ENCODE measurements around the gene LRP11. TPM values are rescaled to one million over a fixed set of nuclear protein-coding genes. Genes with fewer than 3 reads are reported as not detected.

Gene LRP11
- total and polyA plus RNA-seq, 8 donors: 5.4 to 22.2 (median 15.2) TPM

DNA sequence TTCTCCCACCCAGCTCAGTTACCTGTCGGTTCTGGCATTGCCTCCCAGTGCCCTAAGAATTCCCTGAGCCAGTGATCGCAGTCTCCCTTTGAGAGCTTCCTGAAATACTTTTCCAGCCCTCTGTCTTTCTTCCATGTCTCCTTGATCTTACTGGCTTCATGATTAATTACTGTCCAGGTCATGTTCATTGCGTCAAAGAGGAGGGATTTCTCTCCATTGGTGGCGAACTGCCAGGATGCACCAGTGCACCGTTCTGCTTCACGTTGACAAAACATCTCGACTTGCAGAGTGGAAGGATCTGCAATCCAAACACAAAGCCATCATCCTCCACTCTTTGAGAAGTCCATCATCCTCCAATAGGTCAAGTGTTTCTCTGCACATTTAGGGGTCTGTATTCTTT lies 25.2 kb upstream of the LRP11 start:
- no peak overlapping the region for H3K27ac ChIP-seq
- no peaks in the 10 kb centered on the region for H3K9me3 ChIP-seq
- no peaks in the 10 kb centered on the region for H3K4me1 ChIP-seq
- TF ChIP-seq, protein P1, sequence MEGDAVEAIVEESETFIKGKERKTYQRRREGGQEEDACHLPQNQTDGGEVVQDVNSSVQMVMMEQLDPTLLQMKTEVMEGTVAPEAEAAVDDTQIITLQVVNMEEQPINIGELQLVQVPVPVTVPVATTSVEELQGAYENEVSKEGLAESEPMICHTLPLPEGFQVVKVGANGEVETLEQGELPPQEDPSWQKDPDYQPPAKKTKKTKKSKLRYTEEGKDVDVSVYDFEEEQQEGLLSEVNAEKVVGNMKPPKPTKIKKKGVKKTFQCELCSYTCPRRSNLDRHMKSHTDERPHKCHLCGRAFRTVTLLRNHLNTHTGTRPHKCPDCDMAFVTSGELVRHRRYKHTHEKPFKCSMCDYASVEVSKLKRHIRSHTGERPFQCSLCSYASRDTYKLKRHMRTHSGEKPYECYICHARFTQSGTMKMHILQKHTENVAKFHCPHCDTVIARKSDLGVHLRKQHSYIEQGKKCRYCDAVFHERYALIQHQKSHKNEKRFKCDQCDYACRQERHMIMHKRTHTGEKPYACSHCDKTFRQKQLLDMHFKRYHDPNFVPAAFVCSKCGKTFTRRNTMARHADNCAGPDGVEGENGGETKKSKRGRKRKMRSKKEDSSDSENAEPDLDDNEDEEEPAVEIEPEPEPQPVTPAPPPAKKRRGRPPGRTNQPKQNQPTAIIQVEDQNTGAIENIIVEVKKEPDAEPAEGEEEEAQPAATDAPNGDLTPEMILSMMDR (IDR thresholded peaks at IDR 0.05): no peak
- intact Hi-C loops (cut with DNase I): no loop called here
- no peaks in the 10 kb centered on the region for H3K27me3 ChIP-seq
- H3K36me3 ChIP-seq: no peaks in the 10 kb centered on the region
- ATAC-seq: no peak
- no peak for DNase-seq
- H3K4me3 ChIP-seq: no peak overlapping the region
- no peak for FAIRE-seq
- 75 to 76% methylated on average over 7 of the region's 7 CpGs for WGBS, 2 donors

DNA sequence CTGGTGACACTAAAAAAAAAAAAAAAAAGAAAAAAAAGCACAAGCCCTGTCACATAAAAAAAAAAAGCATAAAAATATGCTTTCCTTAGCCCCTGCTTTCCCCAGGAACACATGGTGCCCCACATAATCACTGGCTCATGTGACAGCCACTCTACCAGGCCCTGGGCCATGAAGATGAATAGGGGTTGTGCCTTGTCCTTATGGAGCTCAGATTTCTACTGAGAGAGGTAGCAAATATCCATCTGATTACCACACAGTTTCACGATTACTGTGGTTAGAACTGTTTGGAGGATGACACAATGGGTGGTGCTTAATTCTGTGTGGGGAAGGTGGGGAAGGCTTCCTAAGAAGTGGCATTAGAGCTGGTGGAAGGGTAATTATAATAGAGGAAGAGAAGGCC lies 24.5 kb upstream of the LRP11 start:
- Histone ChIP-seq H3K27ac (no peak overlapping the region), H3K9me3 (no peaks in the 10 kb centered on the region), H3K36me3 (no peaks in the 10 kb centered on the region), H3K4me3 (no peak overlapping the region), H3K4me1 (no peaks in the 10 kb centered on the region), H3K27me3 (no peaks in the 10 kb centered on the region)
- WGBS, 2 donors: 51 to 58% methylated on average over 1 of the region's 1 CpG
- FAIRE-seq (no peak), ATAC-seq (no peak), DNase-seq (no peak)
- TF ChIP-seq, protein P1 (IDR thresholded peaks at IDR 0.05): no peak
- intact Hi-C loops (cut with DNase I): no loop called here

DNA sequence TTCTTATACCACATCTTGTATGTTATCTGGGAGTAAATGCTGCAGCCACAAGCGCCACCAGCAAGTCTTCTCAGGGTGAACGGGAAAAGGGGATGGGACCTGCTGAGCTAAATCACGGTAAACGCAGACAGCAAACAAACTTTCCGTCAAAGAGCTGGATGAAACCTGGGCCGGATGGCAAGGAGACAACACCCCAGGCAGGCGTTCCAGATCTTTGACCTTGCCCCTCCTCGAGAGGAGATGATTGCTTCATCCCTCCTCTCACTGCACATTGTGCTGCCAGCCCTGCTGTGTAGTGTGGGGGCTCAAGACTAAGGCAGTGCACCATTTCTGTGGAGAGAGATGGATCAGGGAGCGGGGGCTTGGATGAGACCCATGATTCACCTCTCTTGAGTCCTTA lies 23.9 kb upstream of the LRP11 start:
- no peaks in the 10 kb centered on the region for H3K36me3 ChIP-seq
- FAIRE-seq (no peak), ATAC-seq (no peak), DNase-seq (no peak)
- no peak overlapping the region for H3K4me3 ChIP-seq
- no peaks in the 10 kb centered on the region for H3K27me3 ChIP-seq
- H3K4me1 ChIP-seq: no peaks in the 10 kb centered on the region
- TF ChIP-seq, protein P1 (IDR thresholded peaks at IDR 0.05): no peak
- intact Hi-C loops (cut with DNase I): no loop called here
- no peaks in the 10 kb centered on the region for H3K9me3 ChIP-seq
- 65 to 78% methylated on average over 9 of the region's 9 CpGs for WGBS, 2 donors
- no peak overlapping the region for H3K27ac ChIP-seq

DNA sequence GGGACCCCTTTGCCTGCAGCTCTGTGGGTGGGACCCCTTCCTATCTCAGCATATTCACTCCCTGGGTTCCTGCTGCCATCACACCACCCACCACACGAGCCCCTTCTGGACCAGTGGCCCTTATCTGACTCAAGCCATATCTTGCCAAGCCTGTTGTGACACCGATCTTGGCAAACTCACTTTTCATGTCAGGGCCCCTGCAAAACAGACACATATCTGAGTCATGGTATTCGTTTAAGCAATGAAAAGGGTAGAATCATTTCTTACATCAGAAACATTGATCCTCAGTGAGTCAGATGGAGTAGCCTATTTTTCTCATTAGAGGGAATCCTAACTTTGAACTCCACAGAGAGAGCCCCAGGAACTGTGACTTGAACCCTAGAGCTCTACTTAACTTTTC lies 23.2 kb upstream of the LRP11 start:
- FAIRE-seq (no peak), DNase-seq (no peak), ATAC-seq (peak in 1 of 4 donors; percentile 31)
- H3K4me3 ChIP-seq: no peak overlapping the region
- no peaks in the 10 kb centered on the region for H3K9me3 ChIP-seq
- TF ChIP-seq, protein P1 (IDR thresholded peaks at IDR 0.05): no peak
- H3K27ac ChIP-seq: no peak overlapping the region
- H3K27me3 ChIP-seq: no peaks in the 10 kb centered on the region
- 66 to 70% methylated on average over 3 of the region's 3 CpGs for WGBS, 2 donors
- intact Hi-C loops (cut with DNase I): no loop called here
- no peaks in the 10 kb centered on the region for H3K36me3 ChIP-seq
- H3K4me1 ChIP-seq: no peaks in the 10 kb centered on the region

DNA sequence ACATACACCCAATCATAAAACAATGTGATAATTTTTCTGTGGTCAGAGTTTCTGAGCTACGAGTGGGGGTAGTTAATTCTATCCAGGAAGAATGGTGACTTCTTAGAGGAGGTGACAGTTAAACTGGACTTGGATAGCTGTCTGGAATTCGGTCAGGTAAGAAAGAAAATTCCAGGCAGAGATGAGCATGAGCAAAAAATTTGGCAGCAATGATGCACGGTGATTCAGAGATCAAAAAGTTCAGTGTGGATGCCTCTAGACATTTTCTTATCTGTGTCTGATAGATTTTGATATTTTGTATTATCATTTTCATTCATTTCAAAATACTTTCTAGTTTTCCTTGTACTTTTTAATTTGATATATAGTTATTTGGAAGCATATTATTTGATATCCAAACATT lies 21.7 kb upstream of the LRP11 start:
- no peak for ATAC-seq
- intact Hi-C loops (cut with DNase I): no loop called here
- TF ChIP-seq, protein P1 (IDR thresholded peaks at IDR 0.05): no peak
- Histone ChIP-seq H3K9me3 (no peaks in the 10 kb centered on the region), H3K4me1 (no peaks in the 10 kb centered on the region), H3K27ac (no peak overlapping the region), H3K27me3 (no peaks in the 10 kb centered on the region), H3K4me3 (no peak overlapping the region), H3K36me3 (no peaks in the 10 kb centered on the region)
- no peak for FAIRE-seq
- 81 to 93% methylated on average over 3 of the region's 3 CpGs for WGBS, 2 donors
- no peak for DNase-seq

All from pancreas (tissue), 10 donors.